NCI-H460 (cell line): ENCODE results near the gene SYNGR4. TPM values are rescaled to one million over a fixed set of nuclear protein-coding genes. Genes with fewer than 3 reads are reported as not detected.
"Not testable (repeated sequence)": the region's sequence is repeated elsewhere in the genome, so short reads cannot be mapped to it uniquely, and the experiment has no call there.

Experiments used
- DNase-seq: peaks from one replicate; pipeline ENCODE4 v3.0.0-alpha.2; 2016; ENCODE audit warnings: low read depth; ENCODE audit errors: extremely low read depth
- polyA plus RNA-seq: library from polyadenylated mRNA; depleted of rRNA; stranded (reverse); fragments of >200 nt; gene quantifications from 2 replicates; pipeline ENCODE4 v1.2.3, GENCODE V29; 2014; cell fraction: nucleus; rRNA removed
- total RNA-seq: library from RNA; depleted of rRNA; stranded (reverse); fragments of >200 nt; shearing (Covaris generic); gene quantifications from 2 replicates; pipeline ENCODE4 v1.2.3, GENCODE V29; 2014; rRNA removed

Gene SYNGR4
- 0.17 TPM in 1 of 2 replicates, not detected in the other for total RNA-seq
- 0.42 TPM in 1 of 2 replicates, not detected in the other for polyA plus RNA-seq

- peak; percentile 99 for DNase-seq
Measured at GRCh38 chr19:48363810-48364597, at the start of gene SYNGR4, which contains the start of gene TMEM143. TSS of gene SYNGR4 (plus strand) at chr19:48364367. CDS start at chr19:48365843, 1,476 bp downstream. TSS of gene TMEM143 (minus strand) at chr19:48363940. CDS start at chr19:48363920, 20 bp downstream.

- DNase-seq: no peak
Measured at GRCh38 chr19:48315712-48316111, 48.5 kb upstream of the SYNGR4 start.

- not testable (repeated sequence) for DNase-seq
Measured at GRCh38 chr19:48317708-48317960, 46.5 kb upstream of the SYNGR4 start.

GRCh38 chr19:48318286-48318987, 45.7 kb upstream of the SYNGR4 start:
- no peak for DNase-seq

- peak; percentile 70 for DNase-seq
Measured at GRCh38 chr19:48319647-48320541, 44.3 kb upstream of the SYNGR4 start.

- peak; percentile 95 for DNase-seq
Measured at GRCh38 chr19:48321372-48321621, 42.9 kb upstream of the SYNGR4 start.

GRCh38 chr19:48321622-48322591, 42.3 kb upstream of the SYNGR4 start:
- peak; percentile 95 for DNase-seq

- peak; percentile 71 for DNase-seq
Measured at GRCh38 chr19:48325265-48325910, 38.8 kb upstream of the SYNGR4 start, which contains the start of gene EMP3. TSS of gene EMP3 (plus strand) at chr19:48325552. CDS start at chr19:48326845, 1,293 bp downstream.

GRCh38 chr19:48329167-48329891, 34.8 kb upstream of the SYNGR4 start:
- no peak for DNase-seq

GRCh38 chr19:48330012-48330681, 34.0 kb upstream of the SYNGR4 start:
- DNase-seq: no peak

- DNase-seq: no peak
Measured at GRCh38 chr19:48332351-48332661, 31.9 kb upstream of the SYNGR4 start.

GRCh38 chr19:48332662-48333466, 31.3 kb upstream of the SYNGR4 start:
- peak; percentile 91 for DNase-seq

- DNase-seq: peak; percentile 89
Measured at GRCh38 chr19:48333467-48334384, 30.4 kb upstream of the SYNGR4 start.

GRCh38 chr19:48338253-48338755, 25.9 kb upstream of the SYNGR4 start:
- DNase-seq: no peak

GRCh38 chr19:48338802-48339503, 25.2 kb upstream of the SYNGR4 start:
- DNase-seq: no peak

- DNase-seq: no peak
Measured at GRCh38 chr19:48340995-48341394, 23.2 kb upstream of the SYNGR4 start.
